ENCODE results near the gene ZBED4.

Gene ZBED4

GRCh38 chr22:49911881-49912625 lies 58.4 kb downstream of the ZBED4 start:
- H3K36me3 ChIP-seq (ENCODE audit: low read length) = no peaks in the 10 kb centered on the region

GRCh38 chr22:49913026-49913425 lies 59.4 kb downstream of the ZBED4 start:
- H4K20me1 ChIP-seq (ENCODE audit: low read depth, low read length) = no peaks in the 10 kb centered on the region
- no peaks in the 10 kb centered on the region for H3F3A ChIP-seq (ENCODE audit: insufficient read depth)
- H3K36me3 ChIP-seq (ENCODE audit: low read length) = no peaks in the 10 kb centered on the region
- H3K9me2 ChIP-seq (replicated peaks; ENCODE audit: insufficient read depth, low read length) = no peaks in the 10 kb centered on the region
- no peak for TF ChIP-seq CTCF (IDR thresholded peaks at IDR 0.05; ENCODE audit: insufficient read depth, low read length, poor library complexity, severe bottlenecking)
- no peak for TF ChIP-seq EZH2phosphoT487 (conservative IDR thresholded peaks at IDR 0.05; ENCODE audit: low read length)
- no peak overlapping the region for H3K4me3 ChIP-seq (ENCODE audit: insufficient read depth, low read length, poor library complexity, severe bottlenecking)
- no peaks in the 10 kb centered on the region for H3K27me3 ChIP-seq (ENCODE audit: low read length)
- H3K4me2 ChIP-seq (ENCODE audit: low read depth, low read length, poor library complexity, severe bottlenecking) = no peak overlapping the region
- no peak overlapping the region for H3K9ac ChIP-seq (ENCODE audit: low read length)
- H3K27ac ChIP-seq (ENCODE audit: low read depth, low read length) = no peak overlapping the region
- peaks cover 14% of the 10 kb centered on the region for H3K79me2 ChIP-seq (ENCODE audit: insufficient read depth, low read length)
- no peaks in the 10 kb centered on the region for H3K9me3 ChIP-seq (ENCODE audit: insufficient read depth, low read length)
- H2AFZ ChIP-seq (ENCODE audit: low read depth, low read length, severe bottlenecking) = no peak overlapping the region

More at GRCh38 chr22:49911881-49912625, 58.4 kb downstream of the ZBED4 start:
- H3K4me3 ChIP-seq (ENCODE audit: insufficient read depth, low read length, poor library complexity, severe bottlenecking) = no peak overlapping the region
- no peaks in the 10 kb centered on the region for H4K20me1 ChIP-seq (ENCODE audit: low read depth, low read length)
- no peak overlapping the region for H2AFZ ChIP-seq (ENCODE audit: low read depth, low read length, severe bottlenecking)
- no peaks in the 10 kb centered on the region for H3K9me3 ChIP-seq (ENCODE audit: insufficient read depth, low read length)
- no peaks in the 10 kb centered on the region for H3K9me2 ChIP-seq (replicated peaks; ENCODE audit: insufficient read depth, low read length)
- no peaks in the 10 kb centered on the region for H3K27me3 ChIP-seq (ENCODE audit: low read length)
- TF ChIP-seq EZH2phosphoT487 (conservative IDR thresholded peaks at IDR 0.05; ENCODE audit: low read length) (no peak), CTCF (IDR thresholded peaks at IDR 0.05; ENCODE audit: insufficient read depth, low read length, poor library complexity, severe bottlenecking) (no peak)
- H3K9ac ChIP-seq (ENCODE audit: low read length) = no peak overlapping the region
- H3K79me2 ChIP-seq (ENCODE audit: insufficient read depth, low read length) = peaks cover 6% of the 10 kb centered on the region; the same call in 1 of the 2 replicates
- no peak overlapping the region for H3K27ac ChIP-seq (ENCODE audit: low read depth, low read length)
- H3F3A ChIP-seq (ENCODE audit: insufficient read depth) = no peaks in the 10 kb centered on the region
- H3K4me2 ChIP-seq (ENCODE audit: low read depth, low read length, poor library complexity, severe bottlenecking) = no peak overlapping the region

GRCh38 chr22:49913446-49913845 lies 59.8 kb downstream of the ZBED4 start:
- Histone ChIP-seq H3K9ac (ENCODE audit: low read length) (no peak overlapping the region), H3K27ac (ENCODE audit: low read depth, low read length) (no peak overlapping the region), H3K36me3 (ENCODE audit: low read length) (no peaks in the 10 kb centered on the region), H3K4me3 (ENCODE audit: insufficient read depth, low read length, poor library complexity, severe bottlenecking) (no peak overlapping the region), H3K9me3 (ENCODE audit: insufficient read depth, low read length) (no peaks in the 10 kb centered on the region), H3K4me2 (ENCODE audit: low read depth, low read length, poor library complexity, severe bottlenecking) (no peak overlapping the region), H3K27me3 (ENCODE audit: low read length) (no peaks in the 10 kb centered on the region), H3F3A (ENCODE audit: insufficient read depth) (no peaks in the 10 kb centered on the region), H3K79me2 (ENCODE audit: insufficient read depth, low read length) (peaks cover 14% of the 10 kb centered on the region), H2AFZ (ENCODE audit: low read depth, low read length, severe bottlenecking) (no peak overlapping the region), H3K9me2 (replicated peaks; ENCODE audit: insufficient read depth, low read length) (no peaks in the 10 kb centered on the region), H4K20me1 (ENCODE audit: low read depth, low read length) (no peaks in the 10 kb centered on the region)
- TF ChIP-seq CTCF (IDR thresholded peaks at IDR 0.05; ENCODE audit: insufficient read depth, low read length, poor library complexity, severe bottlenecking) (no peak), EZH2phosphoT487 (conservative IDR thresholded peaks at IDR 0.05; ENCODE audit: low read length) (no peak)
